ENCODE data around the gene TEX19. TPM values are rescaled to one million over a fixed set of nuclear protein-coding genes. Genes with fewer than 3 reads are reported as not detected.
A peak's percentile ranks its signal among the peaks of the same experiment; 100 is the strongest.

The TEX19 gene
- total RNA-seq, 1 donor: not detected

DNA sequence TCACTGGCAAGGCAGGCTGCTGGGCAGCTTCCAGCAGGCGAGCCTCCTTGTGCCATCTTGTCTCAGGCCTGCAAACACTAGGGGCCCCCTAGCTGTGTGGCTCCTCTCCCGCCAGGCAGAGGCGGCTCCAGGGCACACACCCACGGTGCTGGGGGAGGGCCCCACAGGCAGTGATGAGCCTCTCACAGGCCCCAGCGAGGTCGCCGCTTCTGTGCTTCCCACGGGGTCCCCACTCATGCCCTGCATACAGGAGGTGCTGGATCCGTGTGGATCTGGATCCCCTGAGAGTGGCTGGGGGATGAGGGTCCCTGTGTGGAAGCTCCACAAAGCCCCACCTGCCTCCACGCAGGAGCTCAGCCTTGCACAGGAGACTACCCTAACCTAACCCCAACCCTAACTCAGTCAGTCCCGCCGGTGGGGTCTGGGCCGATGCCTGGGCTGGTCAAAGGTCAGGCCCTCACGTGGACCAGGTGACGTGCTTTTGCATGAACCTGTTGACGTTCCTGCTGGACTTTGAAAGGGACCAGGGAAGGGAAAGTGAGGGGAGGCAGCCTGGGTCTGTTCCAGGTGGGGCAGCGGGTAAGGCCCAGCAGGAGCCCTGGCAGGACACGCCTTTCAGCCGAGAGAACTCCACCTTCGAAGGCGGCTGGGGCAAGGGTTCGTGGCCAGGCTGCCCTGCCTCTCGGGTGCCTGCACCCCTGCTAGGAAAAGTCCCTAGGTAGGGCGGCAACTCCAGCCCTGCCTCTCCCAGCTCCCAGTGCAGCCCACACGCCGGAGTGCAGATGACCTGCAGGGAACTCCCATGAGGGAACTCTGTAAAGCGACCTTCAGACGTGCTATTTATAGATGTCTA, 30.7 kb upstream of the TEX19 start:
- DNase-seq (ENCODE audit: low read depth): no peak

DNA sequence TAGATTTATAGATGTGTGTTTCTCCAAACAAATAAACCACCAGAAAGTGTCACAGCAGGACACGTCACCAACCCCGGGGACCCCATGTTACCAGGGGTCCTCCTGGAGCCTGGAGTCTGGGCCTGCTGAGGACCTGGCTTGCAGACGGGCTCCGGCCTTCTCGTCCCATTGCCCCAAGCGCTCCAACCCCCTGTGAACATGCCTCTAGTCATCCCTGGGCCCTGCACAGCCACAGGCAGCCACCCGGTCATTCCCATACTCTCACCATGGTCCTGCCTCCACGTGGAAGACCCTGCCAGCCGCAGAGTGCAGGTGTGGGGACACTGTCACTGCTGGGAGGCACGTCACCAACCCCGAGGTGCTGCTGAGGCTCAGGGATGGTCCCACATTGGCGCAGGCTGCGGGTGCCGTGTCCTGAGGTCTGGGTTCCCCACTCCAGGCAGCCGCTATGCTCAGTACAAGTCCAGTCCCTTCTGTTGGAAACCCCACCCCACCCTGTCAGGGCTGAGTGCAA, 30.0 kb upstream of the TEX19 start:
- no peak for DNase-seq (ENCODE audit: low read depth)
- TF ChIP-seq, protein P1, sequence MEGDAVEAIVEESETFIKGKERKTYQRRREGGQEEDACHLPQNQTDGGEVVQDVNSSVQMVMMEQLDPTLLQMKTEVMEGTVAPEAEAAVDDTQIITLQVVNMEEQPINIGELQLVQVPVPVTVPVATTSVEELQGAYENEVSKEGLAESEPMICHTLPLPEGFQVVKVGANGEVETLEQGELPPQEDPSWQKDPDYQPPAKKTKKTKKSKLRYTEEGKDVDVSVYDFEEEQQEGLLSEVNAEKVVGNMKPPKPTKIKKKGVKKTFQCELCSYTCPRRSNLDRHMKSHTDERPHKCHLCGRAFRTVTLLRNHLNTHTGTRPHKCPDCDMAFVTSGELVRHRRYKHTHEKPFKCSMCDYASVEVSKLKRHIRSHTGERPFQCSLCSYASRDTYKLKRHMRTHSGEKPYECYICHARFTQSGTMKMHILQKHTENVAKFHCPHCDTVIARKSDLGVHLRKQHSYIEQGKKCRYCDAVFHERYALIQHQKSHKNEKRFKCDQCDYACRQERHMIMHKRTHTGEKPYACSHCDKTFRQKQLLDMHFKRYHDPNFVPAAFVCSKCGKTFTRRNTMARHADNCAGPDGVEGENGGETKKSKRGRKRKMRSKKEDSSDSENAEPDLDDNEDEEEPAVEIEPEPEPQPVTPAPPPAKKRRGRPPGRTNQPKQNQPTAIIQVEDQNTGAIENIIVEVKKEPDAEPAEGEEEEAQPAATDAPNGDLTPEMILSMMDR (IDR thresholded peaks at IDR 0.05; ENCODE audit: insufficient read depth, low read depth, low read length): no peak
- H3K4me3 ChIP-seq (ENCODE audit: low read depth, low read length): no peak overlapping the region

More for the DNA sequence above, 30.7 kb upstream of the TEX19 start:
- TF ChIP-seq, protein P1 (IDR thresholded peaks at IDR 0.05; ENCODE audit: insufficient read depth, low read depth, low read length): no peak
- no peak overlapping the region for H3K4me3 ChIP-seq (ENCODE audit: low read depth, low read length)

DNA sequence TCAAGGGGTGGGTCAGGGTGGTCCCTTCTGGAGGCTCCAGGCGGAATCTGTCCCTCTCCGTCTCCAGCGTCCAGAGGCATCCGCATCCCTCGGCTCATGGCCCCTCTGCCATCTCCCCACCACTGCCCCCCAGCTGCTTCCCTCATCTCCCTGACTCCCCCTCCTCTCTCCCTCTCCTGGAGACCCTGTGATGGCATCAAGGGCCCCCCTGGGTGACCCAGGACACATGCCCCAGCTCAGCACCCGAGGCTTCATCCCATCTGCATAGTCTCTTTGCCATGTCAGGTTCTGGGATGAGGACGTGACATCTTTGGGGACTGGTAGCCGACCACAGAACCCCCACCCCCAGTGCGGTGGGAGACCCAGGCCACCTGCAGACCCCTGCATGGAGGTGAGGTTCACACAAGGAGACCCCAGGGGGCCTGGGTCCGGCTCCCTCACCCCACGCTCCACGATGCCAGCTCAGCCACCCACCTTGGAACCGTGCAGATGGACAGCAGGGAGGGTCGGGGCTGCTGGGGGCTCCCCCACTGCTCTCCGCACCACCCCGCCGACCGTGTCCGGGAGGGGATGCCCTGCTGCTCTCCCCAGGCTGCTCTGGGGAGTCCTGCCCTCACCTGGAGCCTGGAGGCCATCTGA, 29.2 kb upstream of the TEX19 start:
- TF ChIP-seq, protein P1 (IDR thresholded peaks at IDR 0.05; ENCODE audit: insufficient read depth, low read depth, low read length): no peak
- H3K4me3 ChIP-seq (ENCODE audit: low read depth, low read length): no peak overlapping the region
- no peak for DNase-seq (ENCODE audit: low read depth)

DNA sequence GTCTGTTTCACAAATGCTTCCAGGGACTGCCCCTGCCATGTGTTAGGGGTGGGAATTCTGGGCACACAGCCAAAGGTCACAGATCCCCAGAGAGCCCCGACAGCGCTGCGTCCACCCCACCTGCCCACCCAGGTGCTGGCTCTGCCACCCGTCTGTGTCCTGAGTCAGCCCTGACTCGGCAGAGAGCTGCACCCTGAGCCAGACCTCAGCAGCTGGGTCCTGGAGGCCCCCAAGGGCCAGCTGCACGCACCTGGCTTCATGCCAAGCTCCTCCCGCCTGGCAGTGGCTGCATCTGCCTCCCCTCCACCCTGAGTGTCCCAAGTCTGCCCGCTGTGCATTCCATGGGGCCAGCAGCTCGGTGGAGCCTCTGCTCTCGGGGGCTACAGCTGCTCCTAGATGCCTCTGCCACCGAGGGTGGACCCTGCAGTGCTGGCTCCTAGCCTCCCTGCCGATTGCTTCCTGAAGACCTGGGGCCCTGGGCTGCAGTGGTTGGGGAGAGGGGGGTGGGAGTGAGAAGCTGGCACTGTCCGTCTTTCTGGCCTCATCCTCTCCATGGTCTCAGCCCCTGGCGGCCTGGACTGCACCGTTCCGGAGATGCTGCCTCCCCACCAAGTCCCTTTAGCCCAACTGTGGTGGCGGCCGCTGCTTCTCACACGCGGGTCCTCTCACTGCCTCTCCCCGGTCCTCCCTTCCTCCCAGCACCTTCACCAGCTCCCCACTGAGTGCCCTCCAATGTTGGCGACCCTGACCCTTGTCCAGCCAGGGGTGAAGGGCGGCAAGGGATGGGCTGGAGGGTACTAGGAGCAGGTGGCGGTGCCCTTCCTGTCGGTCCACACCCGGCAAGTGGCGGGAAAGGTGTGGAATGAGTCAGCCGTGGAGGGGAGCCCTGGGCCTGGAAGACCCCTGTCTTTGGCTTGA, 28.5 kb upstream of the TEX19 start:
- TF ChIP-seq, protein P1 (IDR thresholded peaks at IDR 0.05; ENCODE audit: insufficient read depth, low read depth, low read length): no peak
- H3K4me3 ChIP-seq (ENCODE audit: low read depth, low read length): no peak overlapping the region
- peak; percentile 74 for DNase-seq (ENCODE audit: low read depth)

DNA sequence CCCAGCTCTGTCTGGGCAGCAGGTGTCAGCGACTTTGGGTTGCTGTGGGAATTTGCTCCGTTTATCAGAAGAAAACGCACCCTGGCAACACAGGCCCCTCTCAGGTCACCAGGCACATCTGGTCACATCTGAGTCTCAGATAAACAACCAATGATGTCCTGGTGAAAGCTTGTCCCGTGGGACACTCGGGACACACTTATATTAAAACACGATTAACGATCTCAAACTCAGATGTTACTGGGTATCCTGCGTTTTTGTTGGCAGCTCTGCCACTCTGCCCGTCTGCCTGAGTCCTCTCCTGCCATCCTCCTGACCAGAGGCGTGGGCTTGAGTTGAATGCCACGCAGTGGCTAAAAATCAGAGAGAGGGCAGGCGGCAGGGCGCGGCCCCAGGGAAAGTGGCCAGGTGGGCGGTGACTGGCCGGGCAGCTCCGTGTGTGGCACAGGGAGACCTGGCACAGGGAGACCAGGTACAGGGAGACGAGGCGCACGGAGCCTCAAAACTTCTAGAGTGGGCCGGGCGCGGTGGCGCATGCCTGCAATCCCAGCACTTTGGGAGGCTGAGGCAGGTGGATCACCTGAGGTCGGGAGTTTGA, 27.6 kb upstream of the TEX19 start:
- H3K4me3 ChIP-seq (ENCODE audit: low read depth, low read length): no peak overlapping the region
- TF ChIP-seq, protein P1 (IDR thresholded peaks at IDR 0.05; ENCODE audit: insufficient read depth, low read depth, low read length): no peak
- DNase-seq (ENCODE audit: low read depth): no peak
